Coronary artery (tissue), 2 donors: ENCODE data around the gene ANTKMT.
"Not testable (repeated sequence)": the region's sequence is repeated elsewhere in the genome, so short reads cannot be mapped to it uniquely, and the experiment has no call there.

ENCODE experiments used
- DNase-seq: peaks from one replicate; pipeline ENCODE4 v3.0.0-alpha.2; 2017; ENCODE audit warnings: low spot score
- H3K27ac ChIP-seq, 2 donors: fragments of 200-600 bp; sonication (generic); one replicate each; pipeline ENCODE4 v1.5.1; 2016 to 2019
- H3K4me3 ChIP-seq: fragments of 200-600 bp; sonication (generic); 2 replicates; pipeline ENCODE4 v1.5.1; 2016; ENCODE audit warnings: mild to moderate bottlenecking, moderate library complexity
- CTCF ChIP-seq: fragments of 200-600 bp; sonication (generic); IDR thresholded peaks from one replicate; pipeline ENCODE4 v1.5.1; 2019; ENCODE audit warnings: antibody characterized with exemption

ANTKMT gene

DNA sequence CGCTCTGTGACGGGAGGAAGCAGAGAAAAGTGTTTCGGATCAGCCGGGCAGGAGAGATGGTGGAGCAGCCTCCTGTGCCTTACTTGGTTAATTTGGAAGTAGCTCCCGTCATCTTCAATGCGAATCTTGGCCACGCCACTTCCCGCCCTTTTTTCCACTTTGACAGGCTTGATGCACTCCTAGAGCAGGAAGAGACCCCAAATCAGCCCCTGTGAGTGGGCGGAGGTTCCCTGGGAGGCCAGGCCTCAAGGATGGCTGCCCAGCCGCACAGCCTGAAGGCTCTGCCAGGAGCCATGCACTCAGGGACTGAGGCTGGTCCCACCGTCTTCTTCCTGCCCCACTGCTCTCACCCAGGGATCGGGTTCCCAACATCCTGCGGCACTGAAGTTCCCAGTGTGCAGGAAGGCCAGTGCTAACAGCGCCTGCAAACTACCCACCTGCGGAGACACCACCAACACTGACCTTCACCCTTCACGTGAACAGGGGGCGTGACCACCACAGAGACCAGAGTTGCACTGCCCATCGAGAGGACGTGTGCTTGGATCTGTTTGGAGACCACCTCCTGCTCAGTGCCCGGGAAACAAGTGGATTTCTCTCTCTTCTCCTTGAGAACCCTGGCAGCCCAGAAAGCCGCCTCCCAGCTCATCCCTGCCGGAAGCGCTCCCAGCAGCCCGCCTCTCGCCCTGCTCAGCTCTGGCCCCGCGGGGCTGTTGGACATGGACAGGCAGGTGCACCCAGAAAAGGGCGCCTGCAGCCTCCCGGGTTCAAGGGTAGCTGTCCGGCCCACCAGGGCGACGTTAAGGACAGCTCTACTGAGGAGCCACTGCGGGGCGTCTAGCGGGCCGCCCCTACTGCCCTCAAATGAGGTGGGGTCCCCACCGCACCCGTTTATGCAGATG, 18.9 kb downstream of the ANTKMT start:
- no peak for DNase-seq
- no peak for TF ChIP-seq CTCF
- H3K27ac ChIP-seq = peak overlapping the region in 1 of 2 donors; percentile 54
- H3K4me3 ChIP-seq = peak overlapping the region; percentile 80

DNA sequence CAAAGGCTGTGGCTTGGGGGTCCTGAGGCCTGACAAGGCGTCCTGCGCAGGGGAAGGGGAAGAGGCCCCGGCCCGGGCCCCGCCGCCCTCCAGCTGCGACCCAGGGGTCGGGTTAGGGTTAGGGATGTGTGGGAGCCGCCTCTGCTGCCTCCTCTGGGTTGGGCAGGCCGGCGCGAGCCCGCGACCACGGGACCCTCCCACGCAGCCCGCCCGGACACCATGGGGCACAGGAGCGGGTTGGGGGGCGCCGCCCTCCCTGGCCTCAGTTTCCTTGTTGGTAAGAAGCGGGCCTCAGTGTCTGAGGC, 19.5 kb downstream of the ANTKMT start:
- no peak for TF ChIP-seq CTCF
- H3K27ac ChIP-seq = peak overlapping the region; percentile 54 to 71
- peak overlapping the region; percentile 80 for H3K4me3 ChIP-seq
- DNase-seq = no peak

- peak; percentile 96 for TF ChIP-seq CTCF
- peak within 1 kb of the TSS; percentile 54 to 71 for H3K27ac ChIP-seq
- DNase-seq = peak; percentile 89
- peak within 1 kb of the TSS; percentile 80 for H3K4me3 ChIP-seq
Observed at GRCh38 chr16:740764-741505, 20.0 kb downstream of the ANTKMT start, which contains the start of gene CIAO3. CIAO3 (minus strand) TSS chr16:740997; CDS start chr16:740985, 12 bp downstream.

DNA sequence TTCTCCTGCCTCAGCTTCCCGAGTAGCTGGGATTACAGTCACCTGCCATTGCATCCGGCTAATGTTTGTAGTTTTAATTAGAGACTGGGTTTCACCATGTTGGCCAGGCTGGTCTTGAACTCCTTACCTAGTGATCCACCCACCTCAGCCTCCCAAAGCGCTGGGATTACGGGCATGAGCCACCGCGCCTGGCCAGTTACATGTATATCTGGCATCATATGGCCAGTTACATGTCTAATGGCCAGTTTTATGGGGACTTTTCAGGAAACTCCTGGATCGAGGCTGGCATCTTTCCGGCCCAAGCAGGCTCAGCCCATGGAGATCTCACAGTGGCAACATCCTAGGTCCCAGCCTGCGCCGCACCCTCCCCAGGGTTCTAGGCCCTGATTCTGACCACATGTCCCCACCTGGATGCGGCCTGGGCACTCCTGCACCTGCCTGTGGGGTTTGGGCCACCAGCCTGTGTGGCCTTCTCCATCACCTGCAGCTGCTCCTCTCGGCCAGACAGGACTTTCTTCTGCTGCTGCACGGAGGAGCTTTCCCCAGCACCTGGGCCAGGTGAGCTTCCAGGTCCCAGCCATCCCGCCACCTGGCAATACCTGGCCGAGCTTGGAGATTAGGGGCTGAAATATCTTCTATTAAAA, 21.2 kb downstream of the ANTKMT start:
- Histone ChIP-seq H3K4me3 (no peak overlapping the region), H3K27ac (no peak overlapping the region)
- no peak for TF ChIP-seq CTCF
- no peak for DNase-seq

DNA sequence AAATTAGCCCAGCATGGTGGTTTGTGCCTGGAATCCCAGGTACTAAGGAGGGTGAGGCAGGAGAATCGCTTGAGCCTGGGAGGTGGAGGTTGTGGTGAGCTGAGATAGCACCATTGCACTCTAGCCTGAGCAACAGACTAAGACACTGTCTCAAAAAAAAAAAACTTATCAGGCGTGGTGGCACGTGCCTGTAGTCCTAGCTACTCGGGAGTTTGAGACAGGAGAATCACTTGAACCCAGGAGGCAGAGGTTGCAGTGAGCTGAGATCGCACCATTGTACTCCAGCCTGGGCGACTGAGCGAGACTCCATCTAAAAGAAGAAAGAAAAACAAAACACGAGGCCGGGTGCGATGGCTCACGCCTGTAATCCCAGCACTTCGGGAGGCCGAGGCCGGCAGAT, 21.9 kb downstream of the ANTKMT start:
- not testable (repeated sequence) for DNase-seq, H3K27ac ChIP-seq, H3K4me3 ChIP-seq

- TF ChIP-seq CTCF = no peak
- Histone ChIP-seq H3K4me3 (no peak overlapping the region), H3K27ac (no peak overlapping the region)
- no peak for DNase-seq
Observed at GRCh38 chr16:743794-744500, 23.0 kb downstream of the ANTKMT start.

DNA sequence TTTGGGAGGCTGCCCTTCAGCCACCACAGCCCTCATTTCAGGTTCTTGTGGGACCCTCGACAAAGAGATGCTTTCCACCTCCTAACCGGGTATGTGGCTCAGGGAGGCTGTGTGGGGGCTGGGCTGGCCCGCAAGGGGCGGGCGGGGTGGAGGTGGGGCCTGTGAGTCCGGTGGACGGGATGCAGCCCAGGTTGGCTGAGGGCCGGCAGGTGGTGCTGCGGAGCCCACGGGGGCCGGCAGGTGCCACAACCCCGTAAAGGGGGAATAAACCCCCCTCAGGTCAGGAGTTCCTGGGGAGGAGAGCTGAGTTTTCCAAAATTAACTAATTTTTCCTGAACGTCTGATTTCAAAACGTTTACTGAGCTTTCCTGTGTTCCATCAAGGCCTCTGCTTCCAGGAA, 24.8 kb downstream of the ANTKMT start:
- no peak for TF ChIP-seq CTCF
- DNase-seq = no peak
- H3K27ac ChIP-seq = no peak overlapping the region

More for the DNA sequence above, 24.8 kb downstream of the ANTKMT start:
- H3K4me3 ChIP-seq = no peak overlapping the region
